Left ventricle myocardium inferior (tissue), 1 donor: ENCODE results near the gene SYNGR1. TPM values are rescaled to one million over a fixed set of nuclear protein-coding genes. Genes with fewer than 3 reads are reported as not detected.
"Not testable (repeated sequence)": the region's sequence is repeated elsewhere in the genome, so short reads cannot be mapped to it uniquely, and the experiment has no call there.

Experiments
- DNase-seq: peaks from one replicate; pipeline ENCODE4 v3.0.0-alpha.2; 2020
- H3K27ac ChIP-seq: fragments of 200-600 bp; replicated peaks from 2 replicates; pipeline ENCODE4 v1.8.0; 2021
- H3K27me3 ChIP-seq: fragments of 200-600 bp; 2 replicates; pipeline ENCODE4 v1.8.0; 2021; ENCODE audit warnings: low read depth
- H3K36me3 ChIP-seq: fragments of 200-600 bp; 2 replicates; pipeline ENCODE4 v1.8.0; 2021
- H3K4me1 ChIP-seq: fragments of 200-600 bp; 2 replicates; pipeline ENCODE4 v1.8.0; 2021
- H3K4me3 ChIP-seq: fragments of 200-600 bp; 2 replicates; pipeline ENCODE4 v1.8.0; 2021; ENCODE audit warnings: mild to moderate bottlenecking, moderate library complexity
- H3K9me3 ChIP-seq: fragments of 200-600 bp; replicated peaks from 2 replicates; pipeline ENCODE4 v1.8.0; 2021
- CTCF ChIP-seq: fragments of 200-600 bp; IDR thresholded peaks from 2 replicates; pipeline ENCODE4 v1.8.0; 2021; ENCODE audit warnings: antibody characterized with exemption, mild to moderate bottlenecking, borderline replicate concordance
- intact Hi-C: fragments of 100-400 bp; cut with micrococcal nuclease; formaldehyde crosslinking; loops from one replicate; pipeline ENCODE4 v1.11.0; 2022
- total RNA-seq: library from RNA; stranded (reverse); fragmentation: NEBNext Ultra II Directional; extraction: Animal tissue kit (Norgen Biotek cat#: 25700); gene quantifications from one replicate; pipeline ENCODE4 v1.2.1, GENCODE V29; 2021
- donor health status: DM: no; HTN: yes; CAD: no; lungs with severe emphysema.

SYNGR1 gene
- total RNA-seq, 1 donor from 2014 or later = 37.7 TPM

GRCh38 chr22:39318507-39319283 is 31.1 kb upstream of the SYNGR1 start:
- Histone ChIP-seq H3K27me3 (no peaks in the 10 kb centered on the region), H3K4me3 (peak overlapping the region; percentile 87), H3K9me3 (no peaks in the 10 kb centered on the region), H3K4me1 (peaks cover 64% of the 10 kb centered on the region), H3K36me3 (peaks cover 45% of the 10 kb centered on the region), H3K27ac (peak overlapping the region; percentile 93)
- intact Hi-C loops = no loop called here
- DNase-seq = no peak
- no peak for TF ChIP-seq CTCF

DNA sequence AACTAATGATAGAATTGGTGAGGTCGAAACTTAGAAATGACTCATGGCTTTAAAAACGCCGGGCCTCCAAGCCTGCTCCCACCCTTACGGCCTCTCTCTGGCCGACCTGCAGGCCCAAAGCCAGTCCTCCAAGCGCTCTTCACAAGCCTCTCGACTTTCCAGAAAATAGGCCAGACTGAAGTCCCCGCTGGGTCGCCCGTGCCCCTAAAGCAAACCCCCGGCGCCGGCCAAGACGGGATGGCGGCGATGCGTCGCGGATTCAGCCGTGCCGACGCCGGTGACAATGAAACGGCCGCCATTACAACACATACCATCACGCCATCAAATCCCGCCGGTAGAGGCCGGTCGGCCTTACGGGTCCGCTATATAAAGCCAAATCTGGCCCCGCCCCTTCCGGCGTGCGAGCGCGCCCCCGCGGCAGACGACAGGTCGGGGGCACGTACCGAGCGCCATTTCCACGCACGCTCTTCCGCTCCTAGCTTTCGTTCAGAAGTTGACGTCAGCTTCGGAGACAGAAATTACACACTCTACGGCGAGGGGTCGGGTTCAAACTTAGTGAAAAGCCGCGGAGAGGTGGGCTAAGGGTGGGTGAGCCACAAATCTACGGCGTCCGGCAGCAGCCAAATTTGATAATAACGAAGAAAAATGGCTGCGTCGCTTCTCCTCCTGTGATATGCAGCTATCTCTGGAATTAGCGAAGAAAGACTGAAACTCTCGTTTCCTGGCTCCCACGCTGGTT is 30.3 kb upstream of the SYNGR1 start, which contains the start of gene RPL3:
Gene RPL3 (minus strand): TSS at position 340 of the 739 bp plus-strand sequence. CDS start 26 bp downstream, at position 314.
- Histone ChIP-seq H3K27me3 (no peaks in the 10 kb centered on the region), H3K4me3 (peak within 1 kb of the TSS; percentile 87), H3K4me1 (peaks cover 57% of the 10 kb centered on the region), H3K27ac (peak within 1 kb of the TSS; percentile 93), H3K9me3 (no peaks in the 10 kb centered on the region), H3K36me3 (peaks cover 38% of the 10 kb centered on the region)
- DNase-seq = peak; percentile 96
- intact Hi-C loops = no loop called here
- TF ChIP-seq CTCF = peak; percentile 42

DNA sequence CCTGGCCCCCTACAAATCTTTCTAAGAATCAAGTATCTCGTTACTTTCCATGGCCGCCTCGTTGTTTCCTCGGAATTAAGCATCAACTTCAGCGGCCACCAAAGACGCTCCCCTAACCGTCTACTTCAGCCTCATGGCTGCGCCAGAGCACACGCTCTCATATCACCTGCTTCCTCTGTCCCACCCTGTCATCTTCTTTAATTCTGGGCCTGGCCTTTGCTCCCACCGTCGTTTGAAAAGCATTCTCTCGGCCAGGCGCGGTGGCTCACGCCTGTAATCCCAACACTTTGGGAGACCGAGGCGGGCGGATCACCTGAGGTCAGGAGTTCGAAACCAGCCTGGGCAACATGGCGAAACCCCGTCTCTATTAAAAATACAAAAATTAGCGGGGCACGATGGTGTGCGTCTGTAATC is 29.2 kb upstream of the SYNGR1 start:
- intact Hi-C loops, DNase-seq, H3K27me3 ChIP-seq, H3K9me3 ChIP-seq: not testable (repeated sequence)
- Histone ChIP-seq H3K36me3 (peaks cover 26% of the 10 kb centered on the region), H3K4me3 (peak overlapping the region; percentile 87), H3K4me1 (peaks cover 45% of the 10 kb centered on the region), H3K27ac (peak overlapping the region; percentile 93)

DNA sequence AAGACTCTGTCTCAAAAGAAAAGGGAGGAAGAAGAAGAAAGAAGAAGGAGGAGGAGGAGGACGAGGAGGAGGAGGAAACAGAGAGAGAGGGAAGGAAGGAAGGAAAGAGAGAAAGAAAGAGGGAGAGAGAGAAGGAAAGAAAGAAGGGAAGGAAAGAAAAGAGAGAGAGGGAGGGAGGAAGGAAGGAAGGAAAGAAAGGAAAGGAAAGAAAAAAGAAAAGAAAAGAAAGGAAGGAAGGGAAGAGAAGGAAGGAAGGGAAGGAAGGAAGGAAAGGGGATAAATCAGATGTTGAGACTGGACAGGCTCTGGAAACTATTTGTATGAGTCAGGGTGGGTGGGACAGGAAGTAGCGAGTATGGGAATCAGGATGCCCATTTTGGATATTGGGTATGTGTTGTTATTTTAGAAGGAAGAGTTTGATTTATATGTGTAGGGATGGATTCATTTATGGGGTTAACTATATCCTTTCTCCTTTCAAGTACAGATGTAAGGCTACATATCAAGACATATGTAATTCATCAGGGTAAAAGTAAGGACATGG is 24.3 kb upstream of the SYNGR1 start:
- intact Hi-C loops = no loop called here
- no peak for DNase-seq
- H3K9me3 ChIP-seq = no peaks in the 10 kb centered on the region
- TF ChIP-seq CTCF = no peak
- no peak overlapping the region for H3K27ac ChIP-seq
- no peaks in the 10 kb centered on the region for H3K36me3 ChIP-seq
- peaks cover 2% of the 10 kb centered on the region for H3K4me1 ChIP-seq
- H3K4me3 ChIP-seq = no peak overlapping the region
- no peaks in the 10 kb centered on the region for H3K27me3 ChIP-seq

DNA sequence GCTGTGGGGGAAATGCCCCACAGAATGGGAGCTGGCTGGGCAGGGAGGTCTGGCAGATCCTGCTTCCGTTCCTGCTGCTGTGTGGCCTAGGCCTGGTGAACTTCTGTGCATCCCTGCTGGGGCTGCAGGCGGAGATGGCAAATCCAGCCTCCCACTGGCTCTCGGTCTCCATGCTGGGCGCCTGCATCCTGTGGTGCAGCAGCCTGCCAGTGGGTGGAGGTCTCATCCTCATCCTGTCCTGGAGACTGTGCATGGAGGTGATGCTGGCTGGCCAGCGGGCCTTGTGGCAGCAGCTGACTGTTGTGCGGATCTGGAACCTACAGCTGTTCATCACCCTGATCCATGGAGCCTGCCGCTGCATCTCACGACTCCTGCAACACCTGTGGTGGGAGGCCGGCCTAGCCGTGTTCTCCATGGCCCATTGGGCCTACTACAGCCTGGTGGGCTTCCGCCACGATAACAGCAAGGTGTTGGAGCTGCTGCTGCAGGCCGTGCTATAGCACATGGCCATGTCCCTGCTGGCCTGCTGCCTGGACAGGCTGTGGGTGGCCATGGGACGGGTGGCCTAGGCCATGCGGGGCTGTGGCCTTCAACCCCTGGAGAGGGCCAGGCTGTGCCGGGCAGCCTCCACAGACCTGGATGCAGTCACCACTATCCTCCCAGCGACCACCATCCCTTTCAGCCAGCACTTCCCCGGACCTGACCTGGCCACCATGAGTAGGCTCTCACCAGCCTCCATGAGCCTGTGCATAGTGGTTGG is 21.6 kb upstream of the SYNGR1 start:
- Histone ChIP-seq H3K4me3 (no peak overlapping the region), H3K4me1 (peaks cover 10% of the 10 kb centered on the region), H3K36me3 (no peaks in the 10 kb centered on the region), H3K27ac (no peak overlapping the region), H3K27me3 (no peaks in the 10 kb centered on the region), H3K9me3 (no peaks in the 10 kb centered on the region)
- no peak for DNase-seq
- TF ChIP-seq CTCF = no peak
- intact Hi-C loops = no loop called here

- H3K27ac ChIP-seq, DNase-seq, H3K4me3 ChIP-seq, H3K4me1 ChIP-seq, intact Hi-C loops, H3K9me3 ChIP-seq, H3K27me3 ChIP-seq, H3K36me3 ChIP-seq: not testable (repeated sequence)
These were observed 19.2 kb upstream of the SYNGR1 start for GRCh38 chr22:39330553-39330952.
